GM18861 (cell line): ENCODE measurements around the gene HGS.
"Not testable (repeated sequence)": the region's sequence is repeated elsewhere in the genome, so short reads cannot be mapped to it uniquely, and the experiment has no call there.

Experiments
- ATAC-seq: cut with Tn5 transposase; IDR thresholded peaks from one replicate; pipeline ENCODE4 v1.9.1; 2021; ENCODE audit not compliant: unreplicated experiment

The HGS gene

DNA sequence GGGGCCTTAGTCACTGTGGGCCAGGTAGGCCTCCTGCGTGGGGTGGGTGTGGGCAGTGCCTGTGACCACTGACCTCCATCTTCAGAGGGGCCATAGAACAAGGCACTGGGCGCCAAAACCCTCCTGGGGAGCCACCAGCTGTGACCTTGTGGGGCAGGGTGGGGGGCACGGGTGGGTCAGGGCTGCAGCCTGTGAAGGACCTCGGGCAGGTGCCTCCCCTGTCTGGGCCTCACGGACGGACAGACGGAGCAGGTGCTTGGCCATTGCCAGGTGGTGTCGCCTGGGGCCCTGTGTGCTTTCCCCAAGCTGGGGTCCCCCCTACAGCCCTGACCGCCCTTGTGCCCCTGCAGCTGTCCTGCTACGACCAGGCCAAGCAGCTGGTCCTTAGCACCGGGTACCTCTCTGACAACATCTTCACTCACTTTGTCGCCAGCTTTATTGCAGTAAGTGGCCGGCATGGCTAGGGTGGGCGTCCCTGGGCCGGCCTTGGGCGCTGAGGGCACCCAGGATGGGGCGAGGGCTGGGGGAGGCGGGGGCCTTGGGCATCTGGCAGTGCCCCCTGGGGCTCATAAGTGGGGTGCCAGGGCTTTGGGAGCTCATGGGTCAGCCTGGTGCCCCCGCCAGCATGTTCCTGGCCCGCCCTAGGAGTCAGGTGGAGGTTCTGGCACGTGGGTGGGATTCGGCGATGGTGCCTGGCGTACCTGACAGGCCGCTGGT lies 33.4 kb downstream of the HGS start:
- ATAC-seq: no peak

DNA sequence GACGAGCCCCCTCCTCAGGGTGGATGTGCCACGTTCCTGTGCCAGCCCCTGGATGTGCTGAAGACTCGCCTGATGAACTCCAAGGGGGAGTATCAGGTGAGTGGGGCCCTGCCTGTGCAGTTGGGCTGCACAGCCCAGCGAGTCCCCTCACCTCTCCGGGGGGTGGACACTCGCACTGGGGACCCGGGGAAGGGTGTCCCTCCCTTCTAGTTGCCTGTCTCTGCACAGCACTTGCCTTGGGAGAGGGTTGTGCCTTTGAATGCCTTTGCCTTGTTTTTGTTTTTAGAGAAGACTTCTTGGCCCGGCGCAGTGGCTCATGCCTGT lies 33.9 kb downstream of the HGS start:
- ATAC-seq: no peak

DNA sequence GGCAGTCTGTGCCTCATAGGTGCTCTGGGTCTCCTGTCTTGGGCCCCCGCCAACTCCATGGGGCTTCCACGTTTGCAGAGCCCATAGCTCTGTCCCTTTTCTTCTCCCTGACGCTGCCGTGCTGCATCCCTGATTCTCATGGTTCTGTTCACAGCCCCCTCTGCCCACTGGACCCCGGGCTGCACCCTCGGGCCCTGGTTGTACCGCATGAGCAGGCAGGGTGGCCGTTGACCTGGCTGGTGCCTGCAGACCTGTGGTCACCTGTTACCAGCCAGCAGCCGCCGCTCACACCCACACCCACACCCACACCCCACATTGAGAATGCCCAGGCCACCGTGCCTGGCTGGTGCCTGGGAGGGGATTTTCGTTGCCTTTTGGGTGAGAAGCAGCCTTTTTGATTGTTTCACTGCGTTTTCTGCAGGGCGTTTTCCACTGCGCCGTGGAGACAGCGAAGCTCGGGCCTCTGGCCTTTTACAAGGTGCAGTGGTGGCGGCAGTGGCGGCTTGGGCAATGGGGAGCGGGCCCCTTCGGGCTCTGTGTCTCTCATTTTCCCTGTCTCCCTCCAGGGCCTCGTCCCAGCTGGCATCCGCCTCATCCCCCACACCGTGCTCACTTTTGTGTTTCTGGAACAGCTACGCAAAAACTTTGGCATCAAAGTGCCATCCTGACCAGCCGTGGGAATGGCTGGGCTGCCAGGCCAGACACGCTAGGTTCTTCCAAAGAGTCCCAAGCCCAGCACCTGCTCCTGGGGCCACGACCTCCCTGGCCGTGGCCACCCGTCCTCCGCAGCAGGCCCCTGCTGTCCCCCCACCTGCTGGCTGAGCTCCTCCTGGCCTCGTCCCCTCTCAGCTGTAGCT lies 35.8 kb downstream of the HGS start:
- ATAC-seq: no peak

- ATAC-seq: no peak
Measured at GRCh38 chr17:81720267-81721071, 36.7 kb downstream of the HGS start.

- ATAC-seq: no peak
Measured at GRCh38 chr17:81722184-81723120, 38.6 kb downstream of the HGS start.

DNA sequence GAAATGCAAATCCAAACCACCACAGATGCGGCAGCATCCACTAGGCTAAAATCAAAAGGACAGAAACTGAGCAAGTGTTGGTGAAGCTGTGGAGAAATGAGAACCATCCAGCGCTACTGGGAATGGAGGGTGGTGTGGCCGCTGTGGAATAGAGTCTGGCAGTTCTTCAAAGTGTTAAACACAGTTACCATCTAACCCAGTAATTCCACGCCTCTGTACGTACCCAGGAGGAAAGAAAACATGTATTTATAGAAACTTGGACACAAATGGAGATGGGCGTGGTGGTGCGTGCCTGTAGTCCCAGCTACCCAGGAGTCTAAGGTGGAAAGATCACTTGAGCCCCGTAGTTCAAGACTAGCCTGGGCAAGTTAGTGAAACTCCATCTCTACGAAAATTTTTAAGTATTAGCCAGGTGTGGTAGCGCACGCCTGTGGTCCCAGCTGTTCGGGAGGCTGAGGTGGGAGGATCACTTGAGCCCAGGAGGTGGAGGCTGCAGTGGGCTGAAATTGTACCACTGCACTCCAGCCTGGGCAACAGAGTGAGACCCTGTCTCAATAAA lies 39.9 kb downstream of the HGS start:
- no peak for ATAC-seq

GRCh38 chr17:81725439-81725838 lies 41.6 kb downstream of the HGS start:
- no peak for ATAC-seq

- no peak for ATAC-seq
Measured at GRCh38 chr17:81726004-81726403, 42.2 kb downstream of the HGS start.

- ATAC-seq: no peak
Measured at GRCh38 chr17:81727324-81728031, 43.7 kb downstream of the HGS start.

DNA sequence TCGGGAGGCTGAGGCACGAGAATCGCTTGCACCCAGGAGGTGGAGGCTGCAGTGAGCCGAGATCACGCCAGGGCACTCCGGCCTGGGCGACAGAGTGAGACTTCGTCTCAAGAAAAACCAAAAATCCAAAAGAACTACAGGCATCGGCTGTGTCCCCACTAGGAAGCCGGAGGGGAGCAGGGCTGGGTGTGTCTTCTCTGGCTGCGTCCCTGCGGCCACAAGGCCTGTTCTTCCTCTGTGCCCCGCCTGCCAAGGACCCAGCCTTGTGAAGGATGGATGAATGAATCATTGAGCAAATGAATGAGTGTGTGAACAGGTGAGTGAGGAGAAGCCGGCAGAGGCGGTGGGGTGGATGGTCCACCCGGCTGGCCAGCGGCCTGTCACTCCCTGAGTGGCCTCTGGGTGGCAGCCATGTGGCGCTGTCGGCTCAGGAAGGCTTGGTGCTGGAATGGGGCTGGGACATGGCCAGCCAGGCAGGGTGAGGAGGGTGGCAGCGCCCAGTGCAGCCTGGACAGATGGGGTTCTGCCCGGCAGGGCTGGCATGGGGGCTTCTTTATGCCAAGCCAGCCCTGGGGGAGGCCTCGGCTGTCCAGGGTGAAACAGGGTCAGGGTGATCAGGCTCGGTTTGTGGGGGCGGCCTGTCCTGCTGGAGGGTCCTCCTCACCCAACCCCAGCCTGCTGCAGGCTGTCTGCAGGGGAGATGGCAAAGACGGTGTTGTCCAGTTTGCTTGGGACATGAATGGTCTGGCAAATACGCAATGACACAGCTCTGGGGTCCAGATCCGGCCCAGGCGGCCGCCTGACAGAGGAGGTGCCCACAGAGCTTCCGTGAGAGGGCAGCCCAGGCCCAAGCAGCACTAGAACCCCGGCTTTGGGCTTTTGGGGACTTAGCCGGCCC lies 49.9 kb downstream of the HGS start:
- no peak for ATAC-seq

- no peak for ATAC-seq
Measured at GRCh38 chr17:81734405-81735263, 50.8 kb downstream of the HGS start.

- ATAC-seq: no peak
Measured at GRCh38 chr17:81735264-81736102, 51.7 kb downstream of the HGS start.

DNA sequence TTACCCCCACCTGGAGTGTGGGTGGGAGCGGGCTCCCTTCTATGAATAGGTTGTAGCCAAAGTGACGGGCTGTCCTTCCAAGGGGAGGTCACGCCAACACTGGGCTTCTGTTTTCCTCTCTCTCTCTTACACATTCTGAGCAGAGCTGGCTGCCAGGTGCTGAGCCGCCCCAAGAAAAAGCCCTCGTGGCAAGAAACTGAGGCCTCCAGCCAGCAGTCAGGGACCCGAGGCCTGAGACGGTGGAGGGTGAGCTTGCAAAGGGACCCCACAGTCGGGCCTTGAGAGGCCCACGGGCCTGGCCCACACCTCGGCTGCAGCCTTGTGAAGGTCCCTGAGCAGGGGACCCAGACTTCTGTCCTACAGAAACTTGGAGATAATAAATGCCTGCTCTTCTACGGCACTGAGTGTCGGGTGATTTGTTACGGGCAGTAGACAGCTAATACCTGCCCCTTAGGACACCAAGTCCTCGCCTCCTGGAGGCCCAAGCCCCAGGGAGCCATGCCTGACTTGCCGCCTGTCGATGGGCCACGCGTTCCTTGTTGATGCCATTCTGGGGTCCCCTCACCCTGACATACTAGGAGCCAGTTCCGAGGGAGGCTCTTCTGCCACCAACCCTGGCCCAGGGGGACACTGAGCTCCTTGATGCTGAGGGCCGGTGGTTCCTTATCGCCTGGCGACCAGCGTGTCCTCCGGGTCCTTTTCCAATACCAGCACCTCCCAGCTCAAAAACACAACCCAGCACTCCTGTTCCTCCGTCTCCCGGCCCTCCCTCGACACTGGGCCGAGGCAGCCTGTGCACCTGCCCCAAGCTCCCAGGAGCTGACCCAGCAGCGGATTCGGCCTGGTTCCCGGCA lies 54.4 kb downstream of the HGS start:
- ATAC-seq: no peak

DNA sequence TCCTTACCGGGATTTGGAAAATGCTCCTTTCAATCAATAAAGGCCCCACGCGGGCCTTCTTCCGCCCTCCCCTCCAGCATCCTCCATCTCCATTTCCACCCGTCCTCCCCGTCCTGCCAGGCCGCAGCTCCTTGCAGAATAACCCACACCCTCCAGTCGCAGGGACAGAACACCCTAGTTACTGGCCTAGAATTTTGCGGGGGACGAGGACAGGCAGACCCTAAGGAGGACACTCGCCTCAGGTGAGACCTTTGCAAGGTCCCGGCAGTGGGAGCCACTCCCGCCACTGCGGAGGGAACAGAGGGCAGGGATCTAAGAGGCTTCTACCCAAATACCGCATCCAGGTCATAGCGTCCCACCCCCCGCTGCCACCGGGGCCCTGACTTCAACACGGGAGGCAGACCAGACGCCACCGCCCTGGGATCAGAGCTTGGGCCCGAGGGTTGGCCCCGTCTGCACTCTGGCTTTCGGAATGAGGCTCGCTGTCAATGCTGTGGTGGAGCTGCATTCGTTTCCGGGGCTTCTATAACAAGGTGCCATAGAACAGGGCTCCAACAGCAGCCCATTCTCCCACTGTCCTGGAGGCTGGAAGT lies 55.1 kb downstream of the HGS start:
- ATAC-seq: no peak

- not testable (repeated sequence) for ATAC-seq
Measured at GRCh38 chr17:81739593-81739992, 55.8 kb downstream of the HGS start.
